Liver (tissue), 3 donors: ENCODE results near the gene PSMB11.

Experiments used
- EGR1 ChIP-seq, 2 donors: IDR thresholded peaks; 2 replicates each; pipeline ENCODE4 v1.6.1; 2016 to 2018; ENCODE audit warnings: antibody characterized with exemption in 2 of 2, low read depth in 2 of 2
- GABPA ChIP-seq, 2 donors: IDR thresholded peaks in 1 of 2; conservative IDR thresholded peaks in 1 of 2; 2 replicates each; pipeline ENCODE4 v1.6.1; 2016; ENCODE audit warnings: antibody characterized with exemption in 2 of 2, mild to moderate bottlenecking in 1 of 2, moderate library complexity in 1 of 2
- HNF4A ChIP-seq, 2 donors: conservative IDR thresholded peaks; 2 replicates each; pipeline ENCODE4 v1.6.1; 2016; ENCODE audit warnings: antibody characterized with exemption in 2 of 2, mild to moderate bottlenecking in 2 of 2
- JUND ChIP-seq, 2 donors: IDR thresholded peaks; 2 replicates each; pipeline ENCODE4 v1.6.1; 2016; ENCODE audit warnings: antibody characterized with exemption in 2 of 2
- MAX ChIP-seq: IDR thresholded peaks from 2 replicates; pipeline ENCODE4 v1.6.1; 2016; ENCODE audit warnings: antibody characterized with exemption
- RAD21 ChIP-seq, 2 donors: IDR thresholded peaks; 2 replicates each; pipeline ENCODE4 v1.6.1; 2016; ENCODE audit warnings: antibody characterized with exemption in 2 of 2, mild to moderate bottlenecking in 2 of 2
- REST ChIP-seq: IDR thresholded peaks from 2 replicates; pipeline ENCODE4 v1.6.1; 2016; ENCODE audit warnings: antibody characterized with exemption, mild to moderate bottlenecking
- RXRA ChIP-seq, 2 donors: IDR thresholded peaks; 2 replicates each; pipeline ENCODE4 v1.6.1; 2017 to 2018; ENCODE audit warnings: antibody characterized with exemption in 2 of 2, mild to moderate bottlenecking in 1 of 2
- SP1 ChIP-seq: IDR thresholded peaks from 2 replicates; pipeline ENCODE4 v1.6.1; 2018; ENCODE audit warnings: antibody characterized with exemption, mild to moderate bottlenecking
- TAF1 ChIP-seq: conservative IDR thresholded peaks from 2 replicates; pipeline ENCODE4 v1.6.1; 2016; ENCODE audit warnings: antibody characterized with exemption, mild to moderate bottlenecking
- YY1 ChIP-seq: IDR thresholded peaks from 2 replicates; pipeline ENCODE4 v1.6.1; 2016; ENCODE audit warnings: antibody characterized with exemption, mild to moderate bottlenecking
- TF ChIP-seq, protein P1 (sequence below): fragments of 150-350 bp; IDR thresholded peaks from 2 replicates; pipeline ENCODE4 v1.5.1; 2017; ENCODE audit warnings: improper control_type of control experiment, low read depth, low read length; ENCODE audit not compliant: missing input control
- TF ChIP-seq, protein P2 (sequence below): IDR thresholded peaks from 2 replicates; pipeline ENCODE4 v1.6.1; 2016; ENCODE audit warnings: antibody characterized with exemption
- TF ChIP-seq, protein P3 (sequence below): IDR thresholded peaks from 2 replicates; pipeline ENCODE4 v1.6.1; 2016; ENCODE audit warnings: antibody characterized with exemption
- donor health status: healthy.
- donor health status: healthy.

GRCh38 chr14:23056956-23057756 is 15.1 kb downstream of the PSMB11 start, which contains the start of gene CDH24:
- no peak for TF ChIP-seq SP1
- TF ChIP-seq, protein P1, sequence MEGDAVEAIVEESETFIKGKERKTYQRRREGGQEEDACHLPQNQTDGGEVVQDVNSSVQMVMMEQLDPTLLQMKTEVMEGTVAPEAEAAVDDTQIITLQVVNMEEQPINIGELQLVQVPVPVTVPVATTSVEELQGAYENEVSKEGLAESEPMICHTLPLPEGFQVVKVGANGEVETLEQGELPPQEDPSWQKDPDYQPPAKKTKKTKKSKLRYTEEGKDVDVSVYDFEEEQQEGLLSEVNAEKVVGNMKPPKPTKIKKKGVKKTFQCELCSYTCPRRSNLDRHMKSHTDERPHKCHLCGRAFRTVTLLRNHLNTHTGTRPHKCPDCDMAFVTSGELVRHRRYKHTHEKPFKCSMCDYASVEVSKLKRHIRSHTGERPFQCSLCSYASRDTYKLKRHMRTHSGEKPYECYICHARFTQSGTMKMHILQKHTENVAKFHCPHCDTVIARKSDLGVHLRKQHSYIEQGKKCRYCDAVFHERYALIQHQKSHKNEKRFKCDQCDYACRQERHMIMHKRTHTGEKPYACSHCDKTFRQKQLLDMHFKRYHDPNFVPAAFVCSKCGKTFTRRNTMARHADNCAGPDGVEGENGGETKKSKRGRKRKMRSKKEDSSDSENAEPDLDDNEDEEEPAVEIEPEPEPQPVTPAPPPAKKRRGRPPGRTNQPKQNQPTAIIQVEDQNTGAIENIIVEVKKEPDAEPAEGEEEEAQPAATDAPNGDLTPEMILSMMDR = no peak
- TF ChIP-seq GABPA (IDR thresholded peaks at IDR 0.05 in 1 of 2, conservative IDR thresholded peaks at IDR 0.05 in 1 of 2) = no peak
- no peak for TF ChIP-seq MAX
- TF ChIP-seq, protein P2, sequence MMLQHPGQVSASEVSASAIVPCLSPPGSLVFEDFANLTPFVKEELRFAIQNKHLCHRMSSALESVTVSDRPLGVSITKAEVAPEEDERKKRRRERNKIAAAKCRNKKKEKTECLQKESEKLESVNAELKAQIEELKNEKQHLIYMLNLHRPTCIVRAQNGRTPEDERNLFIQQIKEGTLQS = no peak
- TF ChIP-seq, protein P3, sequence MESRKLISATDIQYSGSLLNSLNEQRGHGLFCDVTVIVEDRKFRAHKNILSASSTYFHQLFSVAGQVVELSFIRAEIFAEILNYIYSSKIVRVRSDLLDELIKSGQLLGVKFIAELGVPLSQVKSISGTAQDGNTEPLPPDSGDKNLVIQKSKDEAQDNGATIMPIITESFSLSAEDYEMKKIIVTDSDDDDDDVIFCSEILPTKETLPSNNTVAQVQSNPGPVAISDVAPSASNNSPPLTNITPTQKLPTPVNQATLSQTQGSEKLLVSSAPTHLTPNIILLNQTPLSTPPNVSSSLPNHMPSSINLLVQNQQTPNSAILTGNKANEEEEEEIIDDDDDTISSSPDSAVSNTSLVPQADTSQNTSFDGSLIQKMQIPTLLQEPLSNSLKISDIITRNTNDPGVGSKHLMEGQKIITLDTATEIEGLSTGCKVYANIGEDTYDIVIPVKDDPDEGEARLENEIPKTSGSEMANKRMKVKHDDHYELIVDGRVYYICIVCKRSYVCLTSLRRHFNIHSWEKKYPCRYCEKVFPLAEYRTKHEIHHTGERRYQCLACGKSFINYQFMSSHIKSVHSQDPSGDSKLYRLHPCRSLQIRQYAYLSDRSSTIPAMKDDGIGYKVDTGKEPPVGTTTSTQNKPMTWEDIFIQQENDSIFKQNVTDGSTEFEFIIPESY = no peak
- TF ChIP-seq TAF1 = no peak
- no peak for TF ChIP-seq RAD21 (IDR thresholded peaks at IDR 0.05)
- no peak for TF ChIP-seq HNF4A (conservative IDR thresholded peaks at IDR 0.05)
- no peak for TF ChIP-seq JUND (IDR thresholded peaks at IDR 0.05)
- TF ChIP-seq REST = no peak
- no peak for TF ChIP-seq YY1
- no peak for TF ChIP-seq RXRA (IDR thresholded peaks at IDR 0.05)
- TF ChIP-seq EGR1 (IDR thresholded peaks at IDR 0.05; ENCODE audit: low read depth in 2 of 2) = no peak
